DLD1 (cell line): ENCODE results near the gene GTF2F2.

Source experiments
- in situ Hi-C: cut with HindIII; loops from 2 replicates; pipeline ENCODE4 v1.10.0; 2017; ENCODE audit warnings: low sequenced_read_pairs

Gene GTF2F2

GRCh38 chr13:45209229-45209628 lies 88.9 kb downstream of the GTF2F2 start:
- in situ Hi-C loops, result no loop called here

GRCh38 chr13:45215392-45216077 lies 95.2 kb downstream of the GTF2F2 start:
- in situ Hi-C loops, result no loop called here

GRCh38 chr13:45216193-45216592 lies 95.9 kb downstream of the GTF2F2 start:
- in situ Hi-C loops, result no loop called here

- in situ Hi-C loops, result no loop called here
Measured at GRCh38 chr13:45218689-45219088, 98.4 kb downstream of the GTF2F2 start.

GRCh38 chr13:45219123-45219891 lies 99.0 kb downstream of the GTF2F2 start:
- in situ Hi-C loops, result no loop called here

GRCh38 chr13:45219938-45220375 lies 99.6 kb downstream of the GTF2F2 start:
- in situ Hi-C loops, result no loop called here

GRCh38 chr13:45220403-45220802 lies 100.1 kb downstream of the GTF2F2 start:
- in situ Hi-C loops, result no loop called here

- in situ Hi-C loops, result no loop called here
Measured at GRCh38 chr13:45222516-45222915, 102.2 kb downstream of the GTF2F2 start.

GRCh38 chr13:45222919-45223318 lies 102.6 kb downstream of the GTF2F2 start:
- in situ Hi-C loops, result no loop called here

GRCh38 chr13:45224176-45224575 lies 103.9 kb downstream of the GTF2F2 start:
- in situ Hi-C loops, result no loop called here

GRCh38 chr13:45225370-45225769 lies 105.1 kb downstream of the GTF2F2 start:
- in situ Hi-C loops, result no loop called here

GRCh38 chr13:45226024-45226423 lies 105.7 kb downstream of the GTF2F2 start:
- in situ Hi-C loops, result no loop called here

GRCh38 chr13:45228002-45228401 lies 107.7 kb downstream of the GTF2F2 start:
- in situ Hi-C loops, result no loop called here

- in situ Hi-C loops, result no loop called here
Measured at GRCh38 chr13:45229172-45229571, 108.9 kb downstream of the GTF2F2 start.

GRCh38 chr13:45231305-45231704 lies 111.0 kb downstream of the GTF2F2 start:
- in situ Hi-C loops, result no loop called here

- in situ Hi-C loops, result no loop called here
Measured at GRCh38 chr13:45231722-45232121, 111.4 kb downstream of the GTF2F2 start.

GRCh38 chr13:45232591-45232990 lies 112.3 kb downstream of the GTF2F2 start:
- in situ Hi-C loops, result no loop called here

GRCh38 chr13:45238945-45239795 lies 118.9 kb downstream of the GTF2F2 start:
- in situ Hi-C loops, result no loop called here

- in situ Hi-C loops, result no loop called here
Measured at GRCh38 chr13:45240143-45240542, 119.8 kb downstream of the GTF2F2 start.

- in situ Hi-C loops, result no loop called here
Measured at GRCh38 chr13:45242070-45242469, 121.8 kb downstream of the GTF2F2 start.

GRCh38 chr13:45242524-45242923 lies 122.2 kb downstream of the GTF2F2 start:
- in situ Hi-C loops, result no loop called here
